NCI-H2029 treated with DMSO at 0.1 percent for 48 hours (cell line): Measurements from ENCODE around the gene CPLANE2.
"Not testable (repeated sequence)": the region's sequence is repeated elsewhere in the genome, so short reads cannot be mapped to it uniquely, and the experiment has no call there.

Source experiments
- DNase-seq: peaks from one replicate; lab custom pipeline; 2025; lab: John Stamatoyannopoulos, UW

CPLANE2 gene

GRCh38 chr1:16248603-16249516 is 11.9 kb upstream of the CPLANE2 start:
- peak; percentile 96 for DNase-seq

DNA sequence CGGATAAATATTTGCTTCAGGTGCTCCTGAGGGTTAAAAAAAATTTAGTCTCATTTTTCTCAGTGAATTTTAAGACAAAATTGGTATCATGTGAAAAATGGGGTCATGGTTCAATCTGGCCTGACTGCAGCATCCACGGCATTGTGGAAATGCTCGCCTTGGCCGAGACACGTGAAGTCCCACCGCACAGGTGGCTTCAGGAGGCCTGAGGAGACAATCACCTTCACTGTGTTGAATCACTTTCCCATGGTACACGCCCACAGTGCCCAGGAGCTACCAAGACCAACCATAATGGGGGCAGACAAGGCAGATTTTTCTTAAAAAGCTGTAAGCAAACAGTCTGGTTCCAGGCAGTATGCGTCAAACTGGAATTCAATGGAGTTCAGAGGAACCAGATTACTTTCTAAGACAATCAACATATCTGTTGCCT is 11.0 kb upstream of the CPLANE2 start:
- no peak for DNase-seq

DNA sequence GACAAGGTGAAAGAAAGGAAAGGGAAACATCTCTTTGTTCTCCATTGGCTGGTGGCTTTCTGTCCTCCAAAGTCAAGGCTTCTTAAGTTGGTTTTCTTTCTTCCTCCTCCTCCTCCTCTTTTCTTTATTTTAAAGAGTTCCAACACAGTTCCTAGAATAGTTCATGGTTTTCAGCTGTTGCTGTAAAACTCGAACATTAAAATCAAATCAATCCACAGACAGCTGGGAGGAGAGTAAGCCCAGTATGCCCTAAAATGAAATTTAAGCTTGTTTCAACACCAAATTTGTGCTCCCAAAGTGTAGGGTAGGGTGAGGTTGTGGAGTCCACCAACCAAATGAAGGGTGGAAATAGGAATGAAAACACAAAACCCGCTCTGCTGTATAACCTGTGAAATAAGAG is 10.5 kb upstream of the CPLANE2 start:
- DNase-seq, result no peak

DNA sequence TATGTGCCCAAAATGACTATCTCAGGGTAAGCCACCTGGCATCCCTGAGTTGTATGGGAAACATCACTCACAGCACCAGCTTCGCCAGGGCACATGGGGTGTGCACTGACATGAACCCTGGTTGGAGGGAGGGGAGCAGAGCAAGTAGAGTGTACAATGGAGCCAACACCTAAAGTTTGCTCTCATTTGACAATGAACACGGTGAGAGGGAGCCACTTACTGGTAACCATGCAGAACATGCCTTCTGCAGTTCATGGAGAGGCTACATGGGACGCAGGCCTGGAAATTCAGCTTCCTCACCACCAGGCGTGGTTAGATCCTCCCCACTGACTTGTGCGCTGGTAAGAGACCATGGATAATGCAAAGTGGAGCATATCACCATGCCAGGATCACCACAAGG is 10.0 kb upstream of the CPLANE2 start:
- DNase-seq, result no peak

- DNase-seq, result not testable (repeated sequence)
Measured at GRCh38 chr1:16246239-16246638, 9.3 kb upstream of the CPLANE2 start.

DNA sequence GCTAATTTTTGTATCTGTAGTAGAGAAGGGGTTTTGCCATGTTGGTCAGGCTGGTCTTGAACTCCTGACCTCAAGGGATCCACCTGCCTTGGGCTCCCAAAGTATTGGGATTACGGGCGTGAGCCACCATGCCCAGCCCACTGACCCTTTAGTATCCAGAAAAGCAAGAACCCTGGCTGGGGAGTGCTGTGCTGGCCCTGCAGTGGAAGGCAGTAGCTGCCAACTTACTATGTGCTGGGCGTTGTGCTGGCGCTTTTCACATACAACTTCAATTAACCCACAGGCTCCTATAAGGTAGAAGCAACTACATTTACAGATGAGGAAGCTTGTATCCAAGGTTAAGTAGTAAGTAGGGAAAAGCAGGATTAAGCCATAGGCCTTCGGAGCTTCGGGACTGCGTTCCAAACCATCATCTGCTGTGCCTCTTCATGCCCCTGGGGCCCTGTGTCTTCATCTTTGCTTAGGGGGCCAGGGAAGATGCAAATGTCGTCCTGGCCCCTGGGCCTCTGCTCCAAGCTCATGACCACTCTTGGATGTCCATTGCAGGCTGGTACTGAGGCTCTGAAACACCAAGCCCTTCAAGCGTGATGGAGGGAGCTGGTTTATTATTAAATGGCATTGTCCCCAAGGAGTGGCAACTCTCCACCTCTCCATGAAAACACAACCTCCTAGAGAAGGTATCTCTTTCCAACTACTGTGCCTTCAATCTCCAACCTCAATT is 8.7 kb upstream of the CPLANE2 start:
- DNase-seq, result no peak

- DNase-seq, result no peak
Measured at GRCh38 chr1:16244650-16245285, 7.8 kb upstream of the CPLANE2 start.

DNA sequence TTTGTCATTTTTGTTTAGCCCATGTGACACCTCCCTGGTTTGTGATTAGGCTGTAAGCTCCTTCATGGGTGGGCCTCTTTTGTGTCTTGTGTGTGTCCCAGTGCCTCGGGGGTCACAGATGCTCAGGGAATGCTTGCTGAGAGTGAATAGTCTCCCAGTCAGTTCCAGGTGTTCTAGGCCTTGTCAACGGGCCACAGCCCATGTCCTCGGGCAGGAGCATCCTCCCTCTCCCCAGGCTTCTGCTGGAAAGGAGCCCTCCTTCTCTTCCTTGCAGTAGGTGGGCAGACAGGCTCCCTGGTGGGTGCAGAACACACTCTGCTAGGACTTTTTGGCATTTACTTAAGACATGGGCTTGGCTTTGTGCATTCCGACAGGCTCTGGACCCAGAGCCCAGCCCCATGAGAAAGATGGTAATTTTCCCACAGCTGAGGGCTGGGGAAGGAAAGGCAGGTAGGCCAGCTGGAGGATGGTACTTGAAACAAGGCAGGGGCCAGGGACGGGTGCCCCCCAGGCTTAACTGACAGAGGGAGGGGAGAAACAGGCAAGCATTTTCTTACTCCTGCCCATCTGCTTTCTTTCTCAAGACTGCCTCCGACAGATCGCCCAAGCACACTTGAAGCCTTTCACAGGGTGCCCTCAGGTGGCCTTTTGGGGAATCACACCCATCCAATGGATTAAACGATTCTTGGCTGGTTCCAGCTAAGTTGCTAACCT is 7.1 kb upstream of the CPLANE2 start:
- DNase-seq, result peak; percentile 18

DNA sequence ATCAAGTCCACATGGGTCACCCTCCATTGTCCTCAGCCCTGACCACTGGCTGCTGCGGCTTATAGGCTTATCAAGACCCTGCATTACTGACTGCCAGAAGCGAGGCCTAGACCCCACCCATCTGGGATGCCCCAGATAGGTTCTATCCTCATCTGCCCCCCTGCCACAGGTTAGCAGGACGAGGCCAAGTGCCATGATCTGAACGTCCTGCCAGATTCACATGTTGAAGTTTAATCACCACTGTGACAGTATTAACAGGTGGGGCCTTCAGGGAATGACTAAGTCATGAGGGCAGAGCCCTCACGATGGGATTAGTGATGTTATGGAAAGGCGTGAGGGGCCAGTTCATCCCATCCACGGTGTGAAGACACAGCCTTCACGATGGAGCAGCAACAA is 6.2 kb upstream of the CPLANE2 start:
- no peak for DNase-seq

GRCh38 chr1:16242556-16243214 is 5.7 kb upstream of the CPLANE2 start:
- no peak for DNase-seq

- no peak for DNase-seq
Measured at GRCh38 chr1:16241221-16241708, 4.3 kb upstream of the CPLANE2 start.

GRCh38 chr1:16239972-16240491 is 3.0 kb upstream of the CPLANE2 start:
- no peak for DNase-seq

GRCh38 chr1:16237343-16237830 is 404 bp upstream of the CPLANE2 start:
- no peak for DNase-seq

GRCh38 chr1:16235944-16236510 is 956 bp downstream of the CPLANE2 start:
- DNase-seq, result no peak

- no peak for DNase-seq
Measured at GRCh38 chr1:16235347-16235746, 1.6 kb downstream of the CPLANE2 start.

DNA sequence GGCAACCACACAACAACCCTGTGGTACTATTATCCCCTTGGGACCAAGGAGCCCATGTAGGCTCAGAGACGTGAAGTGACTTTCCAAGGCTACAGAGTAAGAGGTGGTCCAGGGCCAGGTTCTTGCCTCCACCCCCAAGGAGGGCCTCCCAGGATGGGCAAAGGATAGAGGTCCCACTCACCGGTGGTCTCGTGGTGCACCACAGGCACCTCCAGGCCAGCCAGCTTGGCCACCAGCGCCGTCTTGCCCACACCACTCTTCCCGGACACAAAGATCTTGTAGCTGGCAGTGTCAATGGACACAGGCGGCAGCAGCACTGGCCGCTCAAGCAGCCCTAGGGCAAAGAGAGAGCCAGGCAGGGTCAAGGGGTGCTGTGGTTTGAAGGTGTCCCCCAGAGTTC is 3.6 kb downstream of the CPLANE2 start:
- DNase-seq, result no peak

DNA sequence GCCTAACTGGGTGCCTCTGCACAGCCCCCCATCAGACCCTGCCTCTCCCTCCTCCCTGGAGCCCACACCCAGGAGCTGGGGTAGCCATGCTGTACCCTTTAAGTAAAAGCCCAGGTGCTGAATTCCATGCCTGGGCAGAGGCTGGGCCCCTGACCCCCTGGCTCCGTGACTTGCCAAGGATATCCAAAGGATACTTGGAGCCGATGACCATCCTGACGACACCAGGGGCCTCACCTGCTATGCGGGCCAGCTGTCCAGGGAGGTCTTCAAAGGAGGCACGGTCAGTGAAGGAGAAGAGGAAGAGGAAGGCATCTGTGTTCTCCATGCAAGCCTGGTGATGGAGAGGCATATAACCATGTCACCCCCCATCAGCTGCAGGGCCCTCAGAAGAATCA is 4.7 kb downstream of the CPLANE2 start:
- no peak for DNase-seq

- DNase-seq, result no peak
Measured at GRCh38 chr1:16231331-16232315, 5.4 kb downstream of the CPLANE2 start.

GRCh38 chr1:16230744-16231143 is 6.2 kb downstream of the CPLANE2 start:
- DNase-seq, result no peak
